Umbilical cord (tissue), 1 donor: ENCODE results near the gene ASB17. TPM values are rescaled to one million over a fixed set of nuclear protein-coding genes. Genes with fewer than 3 reads are reported as not detected.

Experiments used
- total RNA-seq: library from RNA; depleted of rRNA; stranded (reverse); fragments of >200 nt; gene quantifications from one replicate; pipeline ENCODE4 v1.2.3, GENCODE V29; 2014; ENCODE audit warnings: low replicate concordance; ENCODE audit not compliant: insufficient read depth

Gene ASB17
- total RNA-seq, 1 donor from 2014 or later: not detected

Other genes starting within 250 kb of the ASB17 start
- gene ACADM, start 207.7 kb downstream of the ASB17 start, total RNA-seq: 96.3 TPM
- 54.9 TPM for gene RABGGTB, start 146.1 kb downstream of the ASB17 start, total RNA-seq
- gene MSH4, start 135.5 kb downstream of the ASB17 start, total RNA-seq: 0.24 TPM
- gene ST6GALNAC3, start 142.3 kb upstream of the ASB17 start, total RNA-seq: 7.2 TPM